Breast epithelium (tissue), 4 donors: ENCODE measurements around the gene TTC23. TPM values are rescaled to one million over a fixed set of nuclear protein-coding genes. Genes with fewer than 3 reads are reported as not detected.

Experiments
- DNase-seq, 2 donors: peaks; one replicate each; pipeline ENCODE4 v3.0.0-alpha.2; 2019; ENCODE audit warnings: low spot score in 2 of 2
- H3K27ac ChIP-seq, 2 donors: fragments of 200-600 bp; sonication (generic) in 1 of 2; one replicate each; pipeline ENCODE4 v1.5.1; 2016 to 2019; ENCODE audit warnings: mild to moderate bottlenecking in 1 of 2
- H3K27me3 ChIP-seq, 2 donors: fragments of 200-600 bp; sonication (generic) in 1 of 2; one replicate each; pipeline versions ENCODE4 v1.5.1 to v1.6.0; 2017 to 2019; ENCODE audit warnings: control low read depth in 1 of 2, mild to moderate bottlenecking in 1 of 2
- H3K36me3 ChIP-seq: fragments of 200-600 bp; one replicate; pipeline ENCODE4 v1.5.1; 2019
- H3K4me1 ChIP-seq, 2 donors: fragments of 200-600 bp; sonication (generic); one replicate each; pipeline ENCODE4 v1.5.1; 2016 to 2019; ENCODE audit warnings: control low read depth in 1 of 2
- H3K4me3 ChIP-seq, 3 donors: fragments of 200-600 bp; sonication (generic); 1 replicate in 2 of 3; 2 replicates in 1 of 3; pipeline ENCODE4 v1.5.1; 2016 to 2019; ENCODE audit warnings: mild to moderate bottlenecking in 3 of 3, moderate library complexity in 2 of 3
- H3K9me3 ChIP-seq, 2 donors: fragments of 200-600 bp; sonication (generic) in 1 of 2; one replicate each; pipeline ENCODE4 v1.5.1; 2016 to 2019; ENCODE audit warnings: control low read depth in 1 of 2
- CTCF ChIP-seq, 3 donors: fragments of 450-650 bp; IDR thresholded peaks; one replicate each; pipeline ENCODE4 v1.5.1; 2016 to 2017; ENCODE audit warnings: antibody characterized with exemption in 3 of 3, mild to moderate bottlenecking in 3 of 3, moderate library complexity in 3 of 3
- POLR2A ChIP-seq: fragments of 450-650 bp; IDR thresholded peaks from one replicate; pipeline ENCODE4 v1.6.1; 2016; ENCODE audit warnings: antibody characterized with exemption, mild to moderate bottlenecking, moderate library complexity
- POLR2AphosphoS5 ChIP-seq, 3 donors: sonication (generic); formaldehyde crosslinking; IDR thresholded peaks; one replicate each; pipeline ENCODE4 v1.6.1; 2017; ENCODE audit warnings: antibody characterized with exemption in 3 of 3
- intact Hi-C: fragments of 100-400 bp; cut with DNase I; formaldehyde crosslinking; loops from one replicate; pipeline ENCODE4 v1.15.1; 2023; ENCODE audit warnings: low total_unique reads
- total RNA-seq, 3 donors: library from RNA; depleted of rRNA; stranded (reverse); fragments of >200 nt; gene quantifications; one replicate each; pipeline ENCODE4 v1.1.0, GENCODE V29; 2016

Gene TTC23
- total RNA-seq, 3 donors from 2014 or later, result 19.2 to 43.9 (median 29.5) TPM

GRCh38 chr15:99180086-99180963 lies 69.1 kb downstream of the TTC23 start:
- no peak for DNase-seq
- Histone ChIP-seq H3K4me1 (peaks cover 0 to 4% of the 10 kb centered on the region in 2 donors), H3K9me3 (no peaks in the 10 kb centered on the region), H3K4me3 (no peak overlapping the region), H3K27ac (peak overlapping the region; percentile 62 to 69), H3K36me3 (no peaks in the 10 kb centered on the region), H3K27me3 (no peaks in the 10 kb centered on the region)
- intact Hi-C loops, result no loop called here
- TF ChIP-seq CTCF (IDR thresholded peaks at IDR 0.05), result no peak
- no peak for TF ChIP-seq POLR2AphosphoS5 (IDR thresholded peaks at IDR 0.05)
- no peak for TF ChIP-seq POLR2A

- Histone ChIP-seq H3K27me3 (no peaks in the 10 kb centered on the region), H3K4me1 (peaks cover 0 to 4% of the 10 kb centered on the region in 2 donors), H3K27ac (peak overlapping the region in 1 of 2 donors; percentile 20), H3K36me3 (no peaks in the 10 kb centered on the region), H3K9me3 (no peaks in the 10 kb centered on the region), H3K4me3 (no peak overlapping the region)
- TF ChIP-seq CTCF (IDR thresholded peaks at IDR 0.05) (no peak), POLR2A (no peak), POLR2AphosphoS5 (IDR thresholded peaks at IDR 0.05) (no peak)
- intact Hi-C loops, result no loop called here
- DNase-seq, result no peak
Observed at GRCh38 chr15:99177679-99178078, 71.7 kb downstream of the TTC23 start.

- TF ChIP-seq POLR2AphosphoS5 (IDR thresholded peaks at IDR 0.05) (no peak), POLR2A (no peak), CTCF (IDR thresholded peaks at IDR 0.05) (no peak)
- Histone ChIP-seq H3K36me3 (no peaks in the 10 kb centered on the region), H3K4me1 (peaks cover 0 to 4% of the 10 kb centered on the region in 2 donors), H3K27me3 (no peaks in the 10 kb centered on the region), H3K4me3 (no peak overlapping the region), H3K9me3 (no peaks in the 10 kb centered on the region), H3K27ac (peak overlapping the region; percentile 45 to 46)
- intact Hi-C loops, result no loop called here
- no peak for DNase-seq
Observed at GRCh38 chr15:99176757-99177156, 72.6 kb downstream of the TTC23 start.

- intact Hi-C loops, result no loop called here
- peak overlapping the region; percentile 86 to 96 for H3K27ac ChIP-seq
- H3K27me3 ChIP-seq, result no peaks in the 10 kb centered on the region
- TF ChIP-seq CTCF (IDR thresholded peaks at IDR 0.05) (no peak), POLR2A (no peak), POLR2AphosphoS5 (IDR thresholded peaks at IDR 0.05) (no peak)
- H3K4me1 ChIP-seq, result no peaks in the 10 kb centered on the region
- no peaks in the 10 kb centered on the region for H3K9me3 ChIP-seq
- no peaks in the 10 kb centered on the region for H3K36me3 ChIP-seq
- H3K4me3 ChIP-seq, result no peak overlapping the region
- peak in 1 of 2 donors; percentile 48 for DNase-seq
Observed at GRCh38 chr15:99174567-99175395, 74.6 kb downstream of the TTC23 start.
